Muscle of leg (tissue), 11 donors: ENCODE data around the gene PRKCA. TPM values are rescaled to one million over a fixed set of nuclear protein-coding genes. Genes with fewer than 3 reads are reported as not detected.
"Not testable (repeated sequence)": the region's sequence is repeated elsewhere in the genome, so short reads cannot be mapped to it uniquely, and the experiment has no call there.

Experiments used
- DNase-seq: peaks from one replicate; pipeline ENCODE4 v3.0.0; 2013
- H3K27ac ChIP-seq: one replicate; pipeline ENCODE4 v1.5.1; 2013; ENCODE audit warnings: mild to moderate bottlenecking, low read length, control low read depth
- H3K27me3 ChIP-seq: one replicate; pipeline ENCODE4 v1.6.1; 2013; ENCODE audit warnings: low read length; ENCODE audit not compliant: control insufficient read depth, insufficient read depth
- H3K36me3 ChIP-seq: one replicate; pipeline ENCODE4 v1.6.1; 2013; ENCODE audit warnings: low read length; ENCODE audit not compliant: control insufficient read depth, insufficient read depth
- H3K4me1 ChIP-seq: one replicate; pipeline ENCODE4 v1.6.1; 2013; ENCODE audit warnings: low read length; ENCODE audit not compliant: control insufficient read depth, insufficient read depth
- H3K4me3 ChIP-seq: one replicate; pipeline ENCODE4 v1.5.1; 2013; ENCODE audit warnings: low read length, control low read depth
- H3K9me3 ChIP-seq: replicated peaks from 2 replicates; pipeline ENCODE4 v1.6.1; 2013; ENCODE audit warnings: low read depth, low read length; ENCODE audit not compliant: control insufficient read depth
- WGBS: methylation state at CpG from one replicate; pipeline ENCODE4 v1.1.5; 2013; ENCODE audit warnings: missing lambda C conversion rate; ENCODE audit not compliant: insufficient coverage; 5-methylcytosine and 5-hydroxymethylcytosine counted together
- polyA plus RNA-seq, 8 donors: library from polyadenylated mRNA; unstranded; fragments of 120-200 nt; gene quantifications; one replicate each; pipeline versions ENCODE4 v1.2.1 to v1.2.3, GENCODE V29; 2013; ENCODE audit warnings: inconsistent platforms in 1 of 8, low replicate concordance in 1 of 8; ENCODE audit not compliant: insufficient read length in 8 of 8, insufficient read depth in 1 of 8
- total RNA-seq: library from RNA; stranded (reverse); fragments of 120-200 nt; gene quantifications from one replicate; pipeline ENCODE4 v1.2.4, GENCODE V29; 2013

The PRKCA gene
- total and polyA plus RNA-seq, 9 donors, result 2.3 to 6.5 (median 3.5) TPM

GRCh38 chr17:66349521-66350254 is 47.3 kb downstream of the PRKCA start:
- DNase-seq, result peak; percentile 65
- Histone ChIP-seq H3K4me3 (no peak overlapping the region), H3K36me3 (no peaks in the 10 kb centered on the region), H3K4me1 (no peaks in the 10 kb centered on the region), H3K9me3 (no peaks in the 10 kb centered on the region), H3K27me3 (peaks cover 7% of the 10 kb centered on the region), H3K27ac (no peak overlapping the region)
- 59% methylated on average over 6 of the region's 12 CpGs for WGBS

- not testable (repeated sequence) for DNase-seq, H3K27ac ChIP-seq, H3K4me1 ChIP-seq, H3K9me3 ChIP-seq, H3K4me3 ChIP-seq, H3K36me3 ChIP-seq, H3K27me3 ChIP-seq
- 81% methylated on average over 4 of the region's 10 CpGs for WGBS
These were observed 48.2 kb downstream of the PRKCA start for GRCh38 chr17:66350576-66350975.

GRCh38 chr17:66351033-66351432 is 48.6 kb downstream of the PRKCA start:
- H3K27ac ChIP-seq, result no peak overlapping the region
- 58% methylated on average over 4 of the region's 5 CpGs for WGBS
- DNase-seq, result no peak

GRCh38 chr17:66351701-66352100 is 49.3 kb downstream of the PRKCA start:
- peaks cover 7% of the 10 kb centered on the region for H3K27me3 ChIP-seq
- no peaks in the 10 kb centered on the region for H3K36me3 ChIP-seq
- no peaks in the 10 kb centered on the region for H3K9me3 ChIP-seq
- DNase-seq, result no peak
- no peak overlapping the region for H3K27ac ChIP-seq
- no peak overlapping the region for H3K4me3 ChIP-seq
- 93% methylated on average over 3 of the region's 6 CpGs for WGBS
- no peaks in the 10 kb centered on the region for H3K4me1 ChIP-seq

More at GRCh38 chr17:66351033-66351432, 48.6 kb downstream of the PRKCA start:
- no peaks in the 10 kb centered on the region for H3K36me3 ChIP-seq
- no peaks in the 10 kb centered on the region for H3K4me1 ChIP-seq
- no peak overlapping the region for H3K4me3 ChIP-seq
- no peaks in the 10 kb centered on the region for H3K9me3 ChIP-seq
- peaks cover 7% of the 10 kb centered on the region for H3K27me3 ChIP-seq

- no peaks in the 10 kb centered on the region for H3K9me3 ChIP-seq
- 40% methylated on average over 2 of the region's 6 CpGs for WGBS
- H3K36me3 ChIP-seq, result no peaks in the 10 kb centered on the region
- no peak overlapping the region for H3K27ac ChIP-seq
- no peaks in the 10 kb centered on the region for H3K4me1 ChIP-seq
- no peak for DNase-seq
- H3K27me3 ChIP-seq, result peaks cover 7% of the 10 kb centered on the region
- no peak overlapping the region for H3K4me3 ChIP-seq
These were observed 51.6 kb downstream of the PRKCA start for GRCh38 chr17:66353937-66354401.

- 100% methylated on average over 1 of the region's 3 CpGs for WGBS
- Histone ChIP-seq H3K27ac (no peak overlapping the region), H3K4me1 (no peaks in the 10 kb centered on the region), H3K4me3 (no peak overlapping the region), H3K27me3 (peaks cover 7% of the 10 kb centered on the region), H3K9me3 (no peaks in the 10 kb centered on the region), H3K36me3 (no peaks in the 10 kb centered on the region)
- DNase-seq, result no peak
These were observed 52.1 kb downstream of the PRKCA start for GRCh38 chr17:66354472-66354871.

- WGBS, result no CpG with 5 or more reads among the region's 5 CpGs
- Histone ChIP-seq H3K27me3 (peaks cover 7% of the 10 kb centered on the region), H3K4me3 (no peak overlapping the region), H3K27ac (no peak overlapping the region), H3K4me1 (no peaks in the 10 kb centered on the region), H3K36me3 (no peaks in the 10 kb centered on the region), H3K9me3 (no peaks in the 10 kb centered on the region)
- no peak for DNase-seq
These were observed 52.6 kb downstream of the PRKCA start for GRCh38 chr17:66354981-66355380.

GRCh38 chr17:66355510-66355909 is 53.1 kb downstream of the PRKCA start:
- H3K27me3 ChIP-seq, result peaks cover 7% of the 10 kb centered on the region
- DNase-seq, result no peak
- H3K9me3 ChIP-seq, result no peaks in the 10 kb centered on the region
- H3K36me3 ChIP-seq, result no peaks in the 10 kb centered on the region
- H3K4me3 ChIP-seq, result no peak overlapping the region
- no peak overlapping the region for H3K27ac ChIP-seq
- no peaks in the 10 kb centered on the region for H3K4me1 ChIP-seq
- WGBS, result no CpG with 5 or more reads among the region's 2 CpGs

- Histone ChIP-seq H3K27ac (no peak overlapping the region), H3K36me3 (no peaks in the 10 kb centered on the region), H3K4me1 (no peaks in the 10 kb centered on the region), H3K27me3 (no peaks in the 10 kb centered on the region), H3K4me3 (no peak overlapping the region), H3K9me3 (no peaks in the 10 kb centered on the region)
- WGBS, result 100% methylated on average over 2 of the region's 2 CpGs
- DNase-seq, result no peak
These were observed 54.6 kb downstream of the PRKCA start for GRCh38 chr17:66357037-66357436.

GRCh38 chr17:66359351-66359750 is 56.9 kb downstream of the PRKCA start:
- Histone ChIP-seq H3K9me3 (no peaks in the 10 kb centered on the region), H3K4me1 (no peaks in the 10 kb centered on the region), H3K36me3 (no peaks in the 10 kb centered on the region), H3K27me3 (peaks cover under 1% of the 10 kb centered on the region), H3K27ac (no peak overlapping the region), H3K4me3 (no peak overlapping the region)
- no CpG with 5 or more reads among the region's 2 CpGs for WGBS
- no peak for DNase-seq
